Lower lobe of right lung (tissue), 2 donors: ENCODE data around the gene ZNF630. TPM values are rescaled to one million over a fixed set of nuclear protein-coding genes. Genes with fewer than 3 reads are reported as not detected.
"Not testable (repeated sequence)": the region's sequence is repeated elsewhere in the genome, so short reads cannot be mapped to it uniquely, and the experiment has no call there.

ENCODE experiments used
- ATAC-seq, 2 donors: fragments of 200-7000 bp; cut with Tn5 transposase; one replicate each; pipeline ENCODE4 v1.9.1; 2020 to 2022; ENCODE audit warnings: mild to moderate bottlenecking in 2 of 2, moderate library complexity in 2 of 2
- DNase-seq: peaks from one replicate; pipeline ENCODE4 v3.0.0-alpha.2; 2020
- H3K27ac ChIP-seq: fragments of 200-600 bp; one replicate; pipeline ENCODE4 v1.8.0; 2022
- H3K27me3 ChIP-seq: fragments of 200-600 bp; one replicate; pipeline ENCODE4 v1.8.0; 2022; ENCODE audit warnings: low read depth
- H3K36me3 ChIP-seq: fragments of 200-600 bp; one replicate; pipeline ENCODE4 v1.8.0; 2022; ENCODE audit warnings: mild to moderate bottlenecking
- H3K4me1 ChIP-seq: fragments of 200-600 bp; one replicate; pipeline ENCODE4 v1.8.0; 2022
- H3K4me3 ChIP-seq: fragments of 200-600 bp; one replicate; pipeline ENCODE4 v1.8.0; 2022; ENCODE audit warnings: mild to moderate bottlenecking
- H3K9me3 ChIP-seq: fragments of 200-600 bp; one replicate; pipeline ENCODE4 v1.8.0; 2022
- CTCF ChIP-seq: fragments of 200-600 bp; IDR thresholded peaks from one replicate; pipeline ENCODE4 v1.8.0; 2022; ENCODE audit warnings: antibody characterized with exemption, mild to moderate bottlenecking
- intact Hi-C: fragments of 100-400 bp; cut with DNase I; formaldehyde crosslinking; loops from one replicate; pipeline ENCODE4 v1.11.0; 2022
- long read RNA-seq: library from polyadenylated mRNA; unstranded; transcript quantifications from one replicate; pipeline ENCODE4 v2.0.0, GENCODE V29; 2021
- total RNA-seq: library from RNA; stranded (reverse); fragmentation: NEBNext Ultra II Directional; extraction: Animal tissue kit (Norgen Biotek cat#: 25700); gene quantifications from one replicate; pipeline ENCODE4 v1.2.1, GENCODE V29; 2021
- donor health status: DM: no; HTN: yes; CAD: no; lungs with severe emphysema.

The ZNF630 gene
- total RNA-seq = 4.0 TPM
- long read RNA-seq, partial matches to known transcripts = 1 of 10 reads
- long read RNA-seq, other reads (novel, unspliced or antisense) = 3 of 10 reads

GRCh38 chrX:48071064-48071985 is at the start of gene ZNF630:
Gene ZNF630 (minus strand): TSS chrX:48071640. CDS start chrX:48066886, 4,754 bp downstream.
- Histone ChIP-seq H3K27ac (peak within 1 kb of the TSS; percentile 89), H3K9me3 (no peaks in the 10 kb centered on the region), H3K36me3 (no peaks in the 10 kb centered on the region), H3K27me3 (no peaks in the 10 kb centered on the region), H3K4me3 (peak within 1 kb of the TSS; percentile 67), H3K4me1 (no peaks in the 10 kb centered on the region)
- intact Hi-C loops = no loop called here
- DNase-seq (peak; percentile 84), ATAC-seq (peak; percentile 97 to 98)
- no peak for TF ChIP-seq CTCF

- ATAC-seq (no peak), DNase-seq (no peak)
- Histone ChIP-seq H3K4me1 (no peaks in the 10 kb centered on the region), H3K9me3 (no peaks in the 10 kb centered on the region), H3K4me3 (no peak overlapping the region), H3K27me3 (no peaks in the 10 kb centered on the region), H3K36me3 (no peaks in the 10 kb centered on the region), H3K27ac (no peak overlapping the region)
- TF ChIP-seq CTCF = no peak
- intact Hi-C loops = no loop called here
Observed at GRCh38 chrX:48107717-48108116, 36.3 kb upstream of the ZNF630 start.

- Histone ChIP-seq H3K9me3 (no peaks in the 10 kb centered on the region), H3K36me3 (no peaks in the 10 kb centered on the region), H3K27me3 (no peaks in the 10 kb centered on the region), H3K4me1 (no peaks in the 10 kb centered on the region), H3K27ac (no peak overlapping the region), H3K4me3 (no peak overlapping the region)
- no peak for TF ChIP-seq CTCF
- no peak for DNase-seq
- ATAC-seq = no peak
- intact Hi-C loops = no loop called here
Observed at GRCh38 chrX:48102874-48103374, 31.5 kb upstream of the ZNF630 start.

- no peak overlapping the region for H3K27ac ChIP-seq
- intact Hi-C loops = no loop called here
- H3K36me3 ChIP-seq = no peaks in the 10 kb centered on the region
- no peak for ATAC-seq
- no peak for DNase-seq
- no peaks in the 10 kb centered on the region for H3K4me1 ChIP-seq
- H3K9me3 ChIP-seq = no peaks in the 10 kb centered on the region
- no peak overlapping the region for H3K4me3 ChIP-seq
- H3K27me3 ChIP-seq = no peaks in the 10 kb centered on the region
- no peak for TF ChIP-seq CTCF
Observed at GRCh38 chrX:48101443-48101842, 30.0 kb upstream of the ZNF630 start.

GRCh38 chrX:48092558-48092957 is 21.1 kb upstream of the ZNF630 start:
- H3K27ac ChIP-seq, H3K4me1 ChIP-seq, intact Hi-C loops, H3K36me3 ChIP-seq, H3K4me3 ChIP-seq, H3K9me3 ChIP-seq, DNase-seq, H3K27me3 ChIP-seq, ATAC-seq: not testable (repeated sequence)

GRCh38 chrX:48090123-48090522 is 18.7 kb upstream of the ZNF630 start:
- DNase-seq (no peak), ATAC-seq (no peak)
- Histone ChIP-seq H3K4me1 (no peaks in the 10 kb centered on the region), H3K4me3 (no peak overlapping the region), H3K27me3 (no peaks in the 10 kb centered on the region), H3K36me3 (no peaks in the 10 kb centered on the region), H3K9me3 (no peaks in the 10 kb centered on the region), H3K27ac (no peak overlapping the region)
- TF ChIP-seq CTCF = no peak
- intact Hi-C loops = no loop called here
